Neural cell (in vitro differentiated cells): ENCODE data around the gene RABEP2. TPM values are rescaled to one million over a fixed set of nuclear protein-coding genes. Genes with fewer than 3 reads are reported as not detected.
"Not testable (repeated sequence)": the region's sequence is repeated elsewhere in the genome, so short reads cannot be mapped to it uniquely, and the experiment has no call there.

Experiments used
- H2AFZ ChIP-seq: fragments of 200-600, 300-800 bp; sonication (generic), shearing (Covaris generic); 2 replicates; pipeline ENCODE4 v1.6.0; 2014; ENCODE audit warnings: low read depth, mild to moderate bottlenecking, antibody characterized with exemption, low read length, moderate library complexity
- H3F3A ChIP-seq: fragments of 200-600 bp; shearing (Covaris generic); 2 replicates; pipeline ENCODE4 v1.6.1; 2016; ENCODE audit warnings: mild to moderate bottlenecking, moderate library complexity, mixed read lengths, antibody characterized with exemption, low read length; ENCODE audit not compliant: insufficient read depth, poor library complexity, severe bottlenecking
- H3K27ac ChIP-seq: fragments of 200-600, 300-800 bp; sonication (generic), shearing (Covaris generic); 2 replicates; pipeline ENCODE4 v1.5.1; 2014; ENCODE audit warnings: mild to moderate bottlenecking, low read length, moderate library complexity
- H3K27me3 ChIP-seq: fragments of 300-800, 200-600 bp; sonication (generic), shearing (Covaris generic); 2 replicates; pipeline ENCODE4 v1.6.0; 2014; ENCODE audit warnings: mild to moderate bottlenecking, low read depth, low read length, moderate library complexity; ENCODE audit not compliant: insufficient read depth
- H3K36me3 ChIP-seq: fragments of 300-800, 200-600 bp; sonication (generic), shearing (Covaris generic); 2 replicates; pipeline ENCODE4 v1.5.1; 2014; ENCODE audit warnings: mild to moderate bottlenecking, antibody characterized with exemption, low read length, moderate library complexity; ENCODE audit not compliant: insufficient read depth
- H3K4me2 ChIP-seq: fragments of 300-800, 200-600 bp; sonication (generic), shearing (Covaris generic); 2 replicates; pipeline ENCODE4 v1.6.0; 2014; ENCODE audit warnings: mild to moderate bottlenecking, low read length
- H3K4me3 ChIP-seq: fragments of 300-800, 200-600 bp; sonication (generic), shearing (Covaris generic); 2 replicates; pipeline ENCODE4 v1.5.1; 2014; ENCODE audit warnings: mild to moderate bottlenecking, low read length, moderate library complexity
- H3K79me2 ChIP-seq: fragments of 200-600 bp; shearing (Covaris generic); replicated peaks from 2 replicates; pipeline ENCODE4 v1.6.0; 2014; ENCODE audit warnings: mild to moderate bottlenecking, low read length, moderate library complexity; ENCODE audit not compliant: insufficient read depth
- H3K9ac ChIP-seq: fragments of 300-800, 200-600 bp; sonication (generic), shearing (Covaris generic); 2 replicates; pipeline ENCODE4 v1.6.1; 2016; ENCODE audit warnings: mild to moderate bottlenecking, low read length, mixed read lengths
- H3K9me2 ChIP-seq: fragments of 200-600 bp; shearing (Covaris generic); 2 replicates; pipeline ENCODE4 v1.6.1; 2016; ENCODE audit warnings: mild to moderate bottlenecking, low read length, mixed read lengths; ENCODE audit not compliant: insufficient read depth
- H3K9me3 ChIP-seq: fragments of 200-600, 300-800 bp; sonication (generic), shearing (Covaris generic); 2 replicates; pipeline ENCODE4 v1.6.1; 2016; ENCODE audit warnings: mild to moderate bottlenecking, mixed run types, low read length, moderate library complexity, mixed read lengths
- H4K20me1 ChIP-seq: fragments of 200-600 bp; shearing (Covaris generic); 2 replicates; pipeline ENCODE4 v1.6.1; 2016; ENCODE audit warnings: mild to moderate bottlenecking, mixed run types; ENCODE audit not compliant: insufficient read depth
- EP300 ChIP-seq: fragments of 450-650 bp; conservative IDR thresholded peaks from 2 replicates; pipeline ENCODE4 v1.6.1; 2014; ENCODE audit warnings: antibody characterized with exemption, mild to moderate bottlenecking, moderate library complexity; ENCODE audit not compliant: poor library complexity, severe bottlenecking
- EZH2 ChIP-seq: fragments of 200-600, 300-800 bp; shearing (Covaris generic), sonication (generic); IDR thresholded peaks from 2 replicates; pipeline ENCODE4 v1.6.1; 2014; ENCODE audit warnings: antibody characterized with exemption, low read length, borderline replicate concordance, mild to moderate bottlenecking; ENCODE audit not compliant: insufficient read depth, poor library complexity, severe bottlenecking
- MXI1 ChIP-seq: fragments of 450-650 bp; conservative IDR thresholded peaks from 2 replicates; pipeline ENCODE4 v1.6.1; 2014; ENCODE audit warnings: antibody characterized with exemption, mild to moderate bottlenecking; ENCODE audit not compliant: poor library complexity, severe bottlenecking
- POLR2AphosphoS5 ChIP-seq: IDR thresholded peaks from 2 replicates; pipeline ENCODE4 v1.6.1; 2012
- RAD21 ChIP-seq: fragments of 450-650 bp; conservative IDR thresholded peaks from 2 replicates; pipeline ENCODE4 v1.6.1; 2014; ENCODE audit warnings: antibody characterized with exemption, mild to moderate bottlenecking, moderate library complexity
- SMC3 ChIP-seq: fragments of 450-650 bp; conservative IDR thresholded peaks from 2 replicates; pipeline ENCODE4 v1.6.1; 2014; ENCODE audit warnings: antibody characterized with exemption, mild to moderate bottlenecking, moderate library complexity; ENCODE audit not compliant: poor library complexity
- TAF1 ChIP-seq: IDR thresholded peaks from 2 replicates; pipeline ENCODE4 v1.6.1; 2012; ENCODE audit warnings: low read depth
- polyA plus RNA-seq: library from polyadenylated mRNA; depleted of rRNA; stranded (reverse); fragments of >200 nt; gene quantifications from 2 replicates; pipeline ENCODE4 v1.2.3, GENCODE V29; 2014
- TF ChIP-seq, protein P1 (sequence below): fragments of 450-650 bp; IDR thresholded peaks from 2 replicates; pipeline ENCODE4 v1.5.1; 2014; ENCODE audit warnings: antibody characterized with exemption, mild to moderate bottlenecking, moderate library complexity; ENCODE audit not compliant: poor library complexity, severe bottlenecking
- TF ChIP-seq, protein P2 (sequence below): IDR thresholded peaks from 2 replicates; pipeline ENCODE4 v1.6.1; 2012; ENCODE audit warnings: borderline replicate concordance

Gene RABEP2
- polyA plus RNA-seq, 1 donor from 2014 or later: 27.5 TPM

DNA sequence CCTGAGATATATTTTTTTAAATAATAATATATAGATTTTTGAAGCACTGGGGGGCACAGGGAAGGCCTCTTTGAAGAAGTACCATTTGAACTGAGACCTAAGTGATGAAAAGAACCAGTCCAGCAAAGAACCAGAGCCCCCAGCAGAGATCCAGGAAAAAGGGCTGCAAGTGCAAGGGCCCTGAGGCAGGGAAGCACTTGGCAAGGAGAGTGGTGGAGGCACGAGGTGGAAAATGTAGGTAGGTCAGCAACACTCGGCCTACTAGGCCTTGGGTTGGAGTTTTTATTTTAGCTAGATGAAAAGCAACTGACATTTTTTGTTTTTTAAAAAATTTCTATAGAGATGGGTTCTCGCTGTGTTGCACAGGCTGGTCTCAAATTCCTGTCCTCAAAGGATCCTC lies 5.2 kb upstream of the RABEP2 start:
- H3K27me3 ChIP-seq: no peaks in the 10 kb centered on the region
- H3K36me3 ChIP-seq: no peaks in the 10 kb centered on the region
- H3F3A ChIP-seq: no peaks in the 10 kb centered on the region
- H3K9me3 ChIP-seq: no peaks in the 10 kb centered on the region
- no peaks in the 10 kb centered on the region for H3K79me2 ChIP-seq
- no peaks in the 10 kb centered on the region for H3K9me2 ChIP-seq
- H3K4me3 ChIP-seq: no peak overlapping the region
- H3K9ac ChIP-seq: no peak overlapping the region
- no peaks in the 10 kb centered on the region for H4K20me1 ChIP-seq
- no peak overlapping the region for H2AFZ ChIP-seq
- H3K4me2 ChIP-seq: no peak overlapping the region
- H3K27ac ChIP-seq: no peak overlapping the region
- no peak for TF ChIP-seq MXI1
- TF ChIP-seq RAD21: no peak
- no peak for TF ChIP-seq EP300
- TF ChIP-seq POLR2AphosphoS5: no peak
- TF ChIP-seq, protein P1, sequence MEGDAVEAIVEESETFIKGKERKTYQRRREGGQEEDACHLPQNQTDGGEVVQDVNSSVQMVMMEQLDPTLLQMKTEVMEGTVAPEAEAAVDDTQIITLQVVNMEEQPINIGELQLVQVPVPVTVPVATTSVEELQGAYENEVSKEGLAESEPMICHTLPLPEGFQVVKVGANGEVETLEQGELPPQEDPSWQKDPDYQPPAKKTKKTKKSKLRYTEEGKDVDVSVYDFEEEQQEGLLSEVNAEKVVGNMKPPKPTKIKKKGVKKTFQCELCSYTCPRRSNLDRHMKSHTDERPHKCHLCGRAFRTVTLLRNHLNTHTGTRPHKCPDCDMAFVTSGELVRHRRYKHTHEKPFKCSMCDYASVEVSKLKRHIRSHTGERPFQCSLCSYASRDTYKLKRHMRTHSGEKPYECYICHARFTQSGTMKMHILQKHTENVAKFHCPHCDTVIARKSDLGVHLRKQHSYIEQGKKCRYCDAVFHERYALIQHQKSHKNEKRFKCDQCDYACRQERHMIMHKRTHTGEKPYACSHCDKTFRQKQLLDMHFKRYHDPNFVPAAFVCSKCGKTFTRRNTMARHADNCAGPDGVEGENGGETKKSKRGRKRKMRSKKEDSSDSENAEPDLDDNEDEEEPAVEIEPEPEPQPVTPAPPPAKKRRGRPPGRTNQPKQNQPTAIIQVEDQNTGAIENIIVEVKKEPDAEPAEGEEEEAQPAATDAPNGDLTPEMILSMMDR: no peak

GRCh38 chr16:28927815-28928214 lies 2.8 kb upstream of the RABEP2 start:
- Histone ChIP-seq H2AFZ (no peak overlapping the region), H3K36me3 (no peaks in the 10 kb centered on the region), H3K27me3 (no peaks in the 10 kb centered on the region), H3K4me2 (no peak overlapping the region), H3K9me2 (no peaks in the 10 kb centered on the region), H3K79me2 (no peaks in the 10 kb centered on the region), H3K9ac (no peak overlapping the region), H3K9me3 (no peaks in the 10 kb centered on the region), H3K4me3 (no peak overlapping the region), H3K27ac (no peak overlapping the region), H4K20me1 (no peaks in the 10 kb centered on the region), H3F3A (no peaks in the 10 kb centered on the region)
- TF ChIP-seq MXI1 (no peak), EP300 (no peak), TAF1 (no peak), SMC3 (no peak), POLR2AphosphoS5 (no peak), RAD21 (no peak), EZH2 (no peak)
- TF ChIP-seq, protein P2, sequence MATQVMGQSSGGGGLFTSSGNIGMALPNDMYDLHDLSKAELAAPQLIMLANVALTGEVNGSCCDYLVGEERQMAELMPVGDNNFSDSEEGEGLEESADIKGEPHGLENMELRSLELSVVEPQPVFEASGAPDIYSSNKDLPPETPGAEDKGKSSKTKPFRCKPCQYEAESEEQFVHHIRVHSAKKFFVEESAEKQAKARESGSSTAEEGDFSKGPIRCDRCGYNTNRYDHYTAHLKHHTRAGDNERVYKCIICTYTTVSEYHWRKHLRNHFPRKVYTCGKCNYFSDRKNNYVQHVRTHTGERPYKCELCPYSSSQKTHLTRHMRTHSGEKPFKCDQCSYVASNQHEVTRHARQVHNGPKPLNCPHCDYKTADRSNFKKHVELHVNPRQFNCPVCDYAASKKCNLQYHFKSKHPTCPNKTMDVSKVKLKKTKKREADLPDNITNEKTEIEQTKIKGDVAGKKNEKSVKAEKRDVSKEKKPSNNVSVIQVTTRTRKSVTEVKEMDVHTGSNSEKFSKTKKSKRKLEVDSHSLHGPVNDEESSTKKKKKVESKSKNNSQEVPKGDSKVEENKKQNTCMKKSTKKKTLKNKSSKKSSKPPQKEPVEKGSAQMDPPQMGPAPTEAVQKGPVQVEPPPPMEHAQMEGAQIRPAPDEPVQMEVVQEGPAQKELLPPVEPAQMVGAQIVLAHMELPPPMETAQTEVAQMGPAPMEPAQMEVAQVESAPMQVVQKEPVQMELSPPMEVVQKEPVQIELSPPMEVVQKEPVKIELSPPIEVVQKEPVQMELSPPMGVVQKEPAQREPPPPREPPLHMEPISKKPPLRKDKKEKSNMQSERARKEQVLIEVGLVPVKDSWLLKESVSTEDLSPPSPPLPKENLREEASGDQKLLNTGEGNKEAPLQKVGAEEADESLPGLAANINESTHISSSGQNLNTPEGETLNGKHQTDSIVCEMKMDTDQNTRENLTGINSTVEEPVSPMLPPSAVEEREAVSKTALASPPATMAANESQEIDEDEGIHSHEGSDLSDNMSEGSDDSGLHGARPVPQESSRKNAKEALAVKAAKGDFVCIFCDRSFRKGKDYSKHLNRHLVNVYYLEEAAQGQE: no peak
- TF ChIP-seq, protein P1: no peak

- H2AFZ ChIP-seq, H3K36me3 ChIP-seq, H4K20me1 ChIP-seq, H3K9me3 ChIP-seq, H3K4me2 ChIP-seq, H3K27ac ChIP-seq, H3F3A ChIP-seq, H3K9ac ChIP-seq, H3K9me2 ChIP-seq, H3K79me2 ChIP-seq, H3K27me3 ChIP-seq: not testable (repeated sequence)
- H3K4me3 ChIP-seq: peak overlapping the region; percentile 94
Measured at GRCh38 chr16:28926284-28926683, 1.2 kb upstream of the RABEP2 start.
